HG03378 (cell line): ENCODE results near the gene RERE.
A peak's percentile ranks its signal among the peaks of the same experiment; 100 is the strongest.
"Not testable (repeated sequence)": the region's sequence is repeated elsewhere in the genome, so short reads cannot be mapped to it uniquely, and the experiment has no call there.

Source experiments
- ATAC-seq: cut with Tn5 transposase; IDR thresholded peaks from one replicate; pipeline ENCODE4 v1.9.1; 2021; ENCODE audit warnings: mild to moderate bottlenecking, moderate library complexity; ENCODE audit not compliant: unreplicated experiment

RERE gene

DNA sequence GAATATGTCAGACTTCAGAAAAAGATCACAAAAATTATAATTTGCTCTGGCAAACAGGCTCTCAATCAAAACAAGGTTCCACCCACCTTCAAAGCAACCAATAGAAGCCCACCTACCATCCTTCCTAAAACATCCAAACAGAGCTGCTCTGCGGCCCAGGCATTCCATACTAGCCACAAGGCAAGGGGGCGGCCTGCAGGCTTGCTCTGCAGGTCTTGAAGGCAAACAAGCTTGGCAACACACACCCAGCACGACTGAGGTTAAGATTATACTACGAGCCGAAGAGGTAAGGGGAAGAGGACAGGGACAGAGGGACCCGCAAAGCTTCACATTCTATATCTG is 292.3 kb downstream of the RERE start:
- no peak for ATAC-seq

DNA sequence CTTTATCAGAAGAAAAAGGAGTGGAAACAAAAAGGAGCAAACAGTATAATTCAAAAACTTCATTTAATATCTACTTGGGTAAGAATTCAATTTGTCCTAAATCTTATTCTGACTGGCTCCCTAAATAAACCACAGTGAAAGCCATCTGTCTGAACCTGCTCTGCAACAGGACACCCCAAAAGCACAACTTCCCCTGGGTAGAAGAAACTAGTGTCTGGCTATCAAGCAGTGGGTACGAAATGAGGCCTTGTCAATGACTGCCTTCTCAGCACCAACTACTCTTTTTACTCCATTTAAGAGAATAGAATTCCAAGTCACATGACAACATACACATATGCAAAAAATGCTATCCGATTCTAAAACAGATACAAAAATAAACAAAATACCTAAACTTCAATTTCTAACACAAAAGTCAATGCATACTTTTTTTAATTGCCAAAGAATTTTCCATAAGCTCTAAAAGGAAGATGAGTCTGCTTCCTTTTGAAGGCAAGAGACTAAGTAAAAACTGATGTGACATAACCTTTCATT is 292.7 kb downstream of the RERE start:
- ATAC-seq = no peak

GRCh38 chr1:8523666-8524206 is 293.7 kb downstream of the RERE start:
- no peak for ATAC-seq

GRCh38 chr1:8520483-8520966 is 296.9 kb downstream of the RERE start:
- no peak for ATAC-seq

DNA sequence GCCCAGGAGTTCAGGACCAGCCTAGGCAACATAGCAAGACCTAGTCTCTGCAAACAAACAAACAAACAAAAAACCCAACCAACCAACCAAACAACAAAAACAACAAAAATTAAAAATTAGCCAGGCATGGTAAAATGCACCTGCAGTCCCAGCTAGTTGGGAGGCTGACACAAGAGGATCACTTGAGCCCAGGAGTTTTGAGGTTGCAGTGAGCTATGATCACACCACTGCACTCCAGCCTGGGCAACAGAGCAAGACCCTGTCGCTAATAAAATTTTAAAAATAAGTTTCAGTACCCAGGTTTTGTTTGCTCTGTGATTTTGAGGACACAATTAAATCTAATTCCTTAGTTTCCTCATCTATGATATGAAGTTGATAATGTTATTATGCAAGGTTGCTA is 298.3 kb downstream of the RERE start:
- no peak for ATAC-seq

- no peak for ATAC-seq
Measured at GRCh38 chr1:8518490-8518801, 299.0 kb downstream of the RERE start.

DNA sequence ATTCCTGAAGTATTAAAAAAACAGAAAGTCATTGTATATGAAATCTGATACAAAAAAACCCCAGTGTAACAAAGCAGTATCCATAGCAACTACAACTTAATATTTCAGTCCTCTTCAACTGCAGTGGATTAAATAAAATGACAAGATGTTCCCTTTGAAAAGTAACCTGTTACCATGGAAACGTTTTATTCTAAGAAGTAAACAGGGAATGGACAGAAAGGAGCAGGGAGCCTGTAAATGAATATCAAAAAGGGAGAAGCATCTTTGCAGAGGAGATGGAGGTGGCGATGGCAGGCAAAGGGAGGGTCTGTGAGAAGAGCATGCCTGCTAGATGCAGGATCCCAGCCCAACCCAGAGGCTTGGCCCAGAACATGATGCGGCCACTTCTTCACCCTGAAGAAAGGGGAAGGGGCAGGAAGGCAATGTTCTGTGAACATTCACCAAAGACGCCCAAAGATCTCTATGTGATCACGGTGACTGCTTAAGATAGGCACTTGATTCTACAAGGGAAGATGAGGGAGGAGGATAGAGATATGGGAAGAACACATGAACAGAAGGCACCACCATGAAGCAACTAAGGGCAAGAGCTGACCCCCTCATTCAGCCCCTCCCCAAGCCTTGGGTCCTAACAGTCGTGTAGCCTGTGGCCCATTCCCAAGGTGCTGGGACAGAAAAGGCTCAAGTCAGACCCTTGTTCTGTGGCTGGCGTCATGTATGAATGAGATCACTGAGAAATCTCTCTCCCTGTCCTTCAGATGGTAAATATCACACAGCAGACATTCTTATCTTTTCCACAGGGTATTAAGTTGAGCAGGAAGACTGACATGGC is 299.6 kb downstream of the RERE start:
- ATAC-seq = no peak

- ATAC-seq = no peak
Measured at GRCh38 chr1:8516793-8517556, 300.5 kb downstream of the RERE start.

DNA sequence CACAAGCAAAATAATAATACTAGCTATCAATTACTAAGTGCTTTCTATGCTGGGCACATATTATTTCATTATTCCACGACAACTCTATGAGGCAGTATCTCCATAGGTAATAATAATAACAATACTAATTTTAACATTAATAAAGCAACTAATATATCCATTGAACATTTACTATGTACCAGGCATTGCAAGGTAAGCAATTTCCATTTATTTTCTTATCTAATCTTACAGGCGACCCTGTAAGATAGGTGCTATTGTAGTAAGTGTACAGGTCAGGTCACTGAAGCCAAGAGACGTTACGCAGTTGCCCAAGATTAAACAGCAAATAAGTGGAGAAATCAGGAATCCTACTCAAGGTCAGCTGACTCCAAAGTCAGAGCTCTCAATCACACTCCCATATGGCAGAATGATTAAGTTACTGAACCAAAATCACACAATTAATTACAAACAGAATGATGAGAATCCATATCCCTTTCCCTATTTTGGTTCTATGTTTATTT is 301.1 kb downstream of the RERE start:
- no peak for ATAC-seq

DNA sequence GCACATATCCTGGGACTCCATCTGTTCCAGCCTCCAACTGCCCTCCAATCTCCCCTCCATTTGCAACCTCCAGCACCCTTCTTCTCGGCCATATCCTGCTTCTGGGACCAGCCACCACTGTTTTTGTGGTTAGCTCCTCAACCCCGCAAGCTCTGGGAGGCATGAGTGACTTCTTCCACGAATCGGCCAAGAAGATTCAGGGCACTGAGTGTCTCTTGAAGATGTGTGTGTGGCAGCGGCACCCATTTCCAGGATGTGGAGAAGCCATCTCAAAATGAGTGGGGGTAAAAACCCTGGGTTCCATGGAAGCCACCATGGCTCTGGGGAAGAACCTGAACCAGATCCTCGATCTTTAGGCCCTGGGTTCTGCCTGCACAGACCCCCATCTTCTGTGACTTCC is 304.9 kb downstream of the RERE start:
- no peak for ATAC-seq

DNA sequence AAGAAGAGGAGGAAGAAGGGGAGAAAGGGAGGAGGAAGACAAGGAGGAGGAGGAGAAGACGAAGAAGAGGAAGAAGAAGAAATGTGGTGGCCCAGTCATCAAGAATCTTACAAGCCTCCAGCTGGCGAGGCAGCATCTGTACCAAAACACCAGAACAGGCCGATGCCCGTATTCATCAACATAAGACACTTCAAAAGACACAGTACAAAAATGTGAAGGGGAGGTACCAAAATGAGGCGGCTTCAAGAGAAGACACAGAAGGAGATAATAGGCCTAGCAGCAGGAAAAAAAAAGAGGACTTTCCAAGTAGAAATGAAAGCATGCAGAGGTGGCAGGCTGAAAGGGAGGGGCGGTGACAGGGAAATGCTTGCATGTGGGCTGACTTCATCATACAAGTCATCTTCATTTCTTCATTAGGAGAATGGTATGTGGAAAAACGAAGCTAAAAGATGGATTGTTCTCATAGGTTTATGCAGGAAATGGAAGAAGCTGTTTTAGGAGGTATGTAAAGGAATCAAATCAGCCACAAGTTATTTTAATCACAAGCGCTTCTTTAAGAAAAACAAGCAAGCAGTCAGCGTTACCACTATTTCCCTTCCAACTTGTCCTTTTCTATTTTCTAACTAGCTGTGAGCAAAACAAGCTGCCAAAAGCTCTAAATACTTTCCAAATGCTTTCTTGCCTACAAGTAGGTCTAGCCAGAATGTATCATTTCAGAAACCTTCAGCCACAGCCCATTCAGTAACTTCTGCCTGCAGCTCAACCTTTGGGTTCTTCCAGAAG is 307.2 kb downstream of the RERE start:
- no peak for ATAC-seq

DNA sequence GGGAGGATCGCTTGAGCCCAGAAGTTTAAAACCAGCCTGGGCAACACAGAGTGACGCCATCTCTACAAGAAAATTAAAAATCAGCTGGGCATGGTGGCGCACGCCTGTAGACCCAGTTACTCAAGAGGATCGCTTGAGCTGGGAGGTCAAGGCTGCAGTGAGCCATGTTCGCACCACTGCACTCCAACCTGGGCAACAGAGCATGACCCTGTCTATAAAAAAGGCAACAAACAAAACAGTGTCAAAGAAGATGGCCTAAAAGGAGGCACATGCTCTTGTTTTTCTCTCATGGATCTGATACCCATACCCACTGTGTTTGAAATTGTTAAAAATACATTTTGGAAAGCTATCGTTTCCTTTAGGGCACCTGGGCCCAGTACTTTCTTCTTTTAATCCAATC is 307.9 kb downstream of the RERE start:
- no peak for ATAC-seq

DNA sequence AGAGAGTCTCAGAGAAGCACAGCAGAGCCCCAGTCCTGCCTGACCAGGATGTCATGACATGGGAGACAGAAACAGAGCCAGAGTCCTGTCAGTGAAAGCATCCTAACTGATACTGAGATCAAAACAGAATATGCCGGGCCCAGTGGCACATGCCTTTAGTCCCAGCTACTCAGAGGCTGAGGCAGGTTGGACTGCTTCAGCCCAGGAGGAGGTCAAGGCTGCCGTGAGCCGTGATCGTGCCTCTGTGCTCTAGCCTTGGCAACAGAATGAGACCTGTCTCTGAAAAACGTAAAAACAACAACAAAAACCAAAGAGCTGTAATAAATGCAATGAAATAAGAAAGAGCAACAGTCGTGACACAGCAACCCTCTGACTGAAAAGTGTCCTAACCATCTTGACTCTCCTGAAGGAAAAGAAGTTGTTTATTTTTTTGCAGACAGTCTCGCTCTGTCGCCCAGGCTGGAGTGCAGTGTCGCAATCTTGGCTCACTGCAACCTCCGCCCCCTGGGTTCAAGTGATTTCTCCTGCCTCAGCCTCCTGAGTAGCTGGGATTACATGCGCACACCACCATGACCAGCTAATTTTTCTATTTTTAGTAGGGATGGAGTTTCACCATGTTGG is 310.3 kb downstream of the RERE start:
- ATAC-seq = no peak

DNA sequence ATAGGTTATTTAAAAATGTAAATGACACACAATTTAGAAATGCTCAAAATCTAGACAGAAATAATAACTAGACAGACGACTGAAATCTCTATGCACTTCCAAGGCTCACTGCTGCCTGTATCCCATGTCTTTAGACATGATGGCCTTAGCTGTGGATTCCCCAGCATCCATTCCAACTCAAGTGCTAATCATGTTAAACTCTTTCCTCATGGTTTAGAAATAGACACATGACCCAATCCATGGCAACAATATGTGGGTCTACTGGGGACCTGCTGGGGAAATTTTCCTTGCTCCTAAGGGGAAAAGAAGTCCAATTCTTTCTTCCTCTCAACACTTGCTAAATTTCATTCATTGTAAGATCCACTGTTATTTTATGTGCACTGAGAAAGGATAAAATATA is 311.0 kb downstream of the RERE start:
- ATAC-seq = no peak

DNA sequence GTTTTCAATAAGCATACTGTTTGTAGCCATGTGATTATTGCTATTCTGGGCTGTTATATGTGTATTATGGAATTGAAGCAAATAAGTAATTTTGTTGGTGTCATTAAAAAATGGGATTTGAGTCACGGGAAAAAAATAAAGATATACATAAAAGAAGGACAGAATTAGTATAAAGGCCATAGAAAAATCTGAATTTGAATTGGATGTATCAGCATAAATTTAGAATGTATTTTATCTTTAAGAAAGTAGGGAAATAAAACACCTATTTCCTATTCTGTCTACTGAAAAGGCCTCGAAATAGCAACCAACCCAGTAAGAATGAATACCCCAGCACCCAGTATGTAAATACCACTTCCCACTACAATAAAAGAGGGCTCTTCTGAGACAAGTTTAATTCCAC is 313.6 kb downstream of the RERE start:
- no peak for ATAC-seq

GRCh38 chr1:8502949-8503348 is 314.5 kb downstream of the RERE start:
- ATAC-seq = not testable (repeated sequence)

DNA sequence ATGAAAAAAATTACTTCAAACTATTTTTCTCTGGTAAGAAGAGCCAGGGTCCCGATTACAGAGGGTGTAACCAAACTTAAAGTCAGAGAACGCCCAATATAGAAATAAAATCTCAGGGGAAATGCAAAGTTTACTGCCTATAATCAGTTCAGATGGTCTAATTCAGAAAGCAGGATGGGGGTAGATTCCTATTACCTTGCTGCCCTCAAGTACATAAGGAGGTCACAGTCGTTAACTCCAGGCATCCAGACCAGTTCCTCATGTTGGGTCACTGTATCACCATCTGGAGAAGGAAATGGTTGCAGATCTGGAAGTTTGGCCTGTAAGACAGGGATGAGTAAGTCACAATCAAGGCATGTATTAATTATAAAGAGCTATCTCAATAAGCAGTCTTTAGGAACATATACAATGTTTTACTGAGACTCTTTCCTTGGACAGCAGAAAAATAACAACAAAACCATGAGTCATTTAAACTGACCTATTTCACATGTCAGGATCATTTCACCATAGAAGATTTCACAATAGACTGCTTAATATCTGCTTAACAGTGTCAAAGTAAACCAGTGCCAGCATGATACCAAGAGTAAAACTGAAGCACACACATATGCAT is 320.1 kb downstream of the RERE start:
- no peak for ATAC-seq

DNA sequence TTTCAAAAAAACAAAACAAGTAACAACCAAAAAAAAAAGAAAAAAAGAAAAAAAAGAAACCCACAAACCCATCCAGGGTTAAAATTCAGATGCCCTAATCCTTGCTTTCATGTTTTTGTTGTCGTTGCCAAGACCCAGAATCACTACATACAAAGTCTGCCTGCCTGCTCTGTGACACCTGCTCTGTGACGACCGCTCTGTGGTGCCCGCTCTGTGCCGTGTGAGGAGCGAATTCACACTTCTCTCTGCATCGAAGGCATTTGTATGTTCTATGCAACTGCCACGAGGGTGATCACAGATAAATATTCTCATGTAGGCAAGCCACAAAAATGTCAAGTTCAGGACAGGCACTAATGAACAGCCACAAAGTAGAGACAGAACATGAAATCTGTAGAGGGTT is 321.0 kb downstream of the RERE start:
- peak; percentile 38 for ATAC-seq

GRCh38 chr1:8495928-8496401 is 321.5 kb downstream of the RERE start:
- peak; percentile 40 for ATAC-seq

DNA sequence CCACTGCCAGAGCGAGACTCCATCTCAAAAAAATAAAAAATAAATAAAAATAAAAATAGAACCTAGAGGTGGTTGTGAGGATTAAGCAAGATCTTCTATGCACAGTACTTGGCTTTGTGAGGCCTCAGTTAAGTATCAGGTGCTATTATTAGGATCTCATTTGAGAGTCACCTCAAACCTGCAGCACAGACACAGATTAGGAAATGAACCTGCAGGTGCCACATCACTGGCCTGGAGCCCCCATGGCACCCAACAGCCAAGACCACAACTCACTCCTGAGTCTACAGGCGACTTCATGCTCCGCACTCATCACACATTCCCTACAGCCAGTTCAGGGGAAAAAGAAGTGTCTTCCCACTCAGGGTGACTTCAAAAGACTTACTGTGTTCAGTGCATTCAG is 322.8 kb downstream of the RERE start:
- no peak for ATAC-seq
